Duodenal mucosa (tissue), 2 donors: ENCODE data around the gene SAMHD1.

Source experiments
- H3K27ac ChIP-seq: one replicate; pipeline ENCODE4 v1.7.0; 2013; ENCODE audit warnings: low read depth, low read length
- H3K27me3 ChIP-seq, 2 donors: one replicate each; pipeline ENCODE4 v1.7.0; 2013; ENCODE audit warnings: low read length in 2 of 2, control low read depth in 1 of 2; ENCODE audit not compliant: insufficient read depth in 2 of 2, control insufficient read depth in 1 of 2
- H3K36me3 ChIP-seq, 2 donors: one replicate each; pipeline ENCODE4 v1.7.0; 2013; ENCODE audit warnings: low read length in 2 of 2, control low read depth in 1 of 2; ENCODE audit not compliant: insufficient read depth in 2 of 2, control insufficient read depth in 1 of 2
- H3K4me1 ChIP-seq, 2 donors: one replicate each; pipeline ENCODE4 v1.7.0; 2013; ENCODE audit warnings: low read length in 2 of 2, control low read depth in 1 of 2; ENCODE audit not compliant: insufficient read depth in 2 of 2, control insufficient read depth in 1 of 2
- H3K4me3 ChIP-seq, 2 donors: one replicate each; pipeline ENCODE4 v1.7.0; 2013; ENCODE audit warnings: low read length in 2 of 2, low read depth in 1 of 2
- H3K9ac ChIP-seq, 2 donors: one replicate each; pipeline ENCODE4 v1.7.0; 2013; ENCODE audit warnings: low read length in 2 of 2, low read depth in 1 of 2
- H3K9me3 ChIP-seq, 2 donors: one replicate each; pipeline ENCODE4 v1.7.0; 2013; ENCODE audit warnings: low read length in 2 of 2, control low read depth in 1 of 2; ENCODE audit not compliant: control insufficient read depth in 1 of 2

Gene SAMHD1

GRCh38 chr20:36865076-36865860 is 86.2 kb downstream of the SAMHD1 start:
- Histone ChIP-seq H3K4me1 (peaks cover 15 to 26% of the 10 kb centered on the region in 2 donors), H3K9me3 (no peaks in the 10 kb centered on the region), H3K27me3 (no peaks in the 10 kb centered on the region), H3K36me3 (no peaks in the 10 kb centered on the region), H3K9ac (no peak overlapping the region), H3K4me3 (no peak overlapping the region), H3K27ac (no peak overlapping the region)

GRCh38 chr20:36862857-36863668 is 88.4 kb downstream of the SAMHD1 start:
- peak overlapping the region in 1 of 2 donors; percentile 32 for H3K9ac ChIP-seq
- H3K4me1 ChIP-seq = peaks cover 15 to 35% of the 10 kb centered on the region in 2 donors
- H3K9me3 ChIP-seq = no peaks in the 10 kb centered on the region
- no peaks in the 10 kb centered on the region for H3K36me3 ChIP-seq
- peak overlapping the region; percentile 17 to 36 for H3K4me3 ChIP-seq
- no peaks in the 10 kb centered on the region for H3K27me3 ChIP-seq
- peak overlapping the region; percentile 66 for H3K27ac ChIP-seq

GRCh38 chr20:36861875-36862801 is 89.4 kb downstream of the SAMHD1 start:
- Histone ChIP-seq H3K36me3 (no peaks in the 10 kb centered on the region), H3K9me3 (no peaks in the 10 kb centered on the region), H3K4me3 (peak overlapping the region; percentile 50), H3K4me1 (peaks cover 17 to 36% of the 10 kb centered on the region in 2 donors), H3K27me3 (no peaks in the 10 kb centered on the region), H3K27ac (peak overlapping the region; percentile 66), H3K9ac (peak overlapping the region; percentile 42 to 43)

GRCh38 chr20:36861625-36861874 is 90.0 kb downstream of the SAMHD1 start:
- no peaks in the 10 kb centered on the region for H3K9me3 ChIP-seq
- peaks cover 23 to 42% of the 10 kb centered on the region in 2 donors for H3K4me1 ChIP-seq
- H3K9ac ChIP-seq = peak overlapping the region in 1 of 2 donors; percentile 43
- H3K27me3 ChIP-seq = no peaks in the 10 kb centered on the region
- H3K4me3 ChIP-seq = peak overlapping the region; percentile 50
- H3K27ac ChIP-seq = peak overlapping the region; percentile 66
- no peaks in the 10 kb centered on the region for H3K36me3 ChIP-seq

DNA sequence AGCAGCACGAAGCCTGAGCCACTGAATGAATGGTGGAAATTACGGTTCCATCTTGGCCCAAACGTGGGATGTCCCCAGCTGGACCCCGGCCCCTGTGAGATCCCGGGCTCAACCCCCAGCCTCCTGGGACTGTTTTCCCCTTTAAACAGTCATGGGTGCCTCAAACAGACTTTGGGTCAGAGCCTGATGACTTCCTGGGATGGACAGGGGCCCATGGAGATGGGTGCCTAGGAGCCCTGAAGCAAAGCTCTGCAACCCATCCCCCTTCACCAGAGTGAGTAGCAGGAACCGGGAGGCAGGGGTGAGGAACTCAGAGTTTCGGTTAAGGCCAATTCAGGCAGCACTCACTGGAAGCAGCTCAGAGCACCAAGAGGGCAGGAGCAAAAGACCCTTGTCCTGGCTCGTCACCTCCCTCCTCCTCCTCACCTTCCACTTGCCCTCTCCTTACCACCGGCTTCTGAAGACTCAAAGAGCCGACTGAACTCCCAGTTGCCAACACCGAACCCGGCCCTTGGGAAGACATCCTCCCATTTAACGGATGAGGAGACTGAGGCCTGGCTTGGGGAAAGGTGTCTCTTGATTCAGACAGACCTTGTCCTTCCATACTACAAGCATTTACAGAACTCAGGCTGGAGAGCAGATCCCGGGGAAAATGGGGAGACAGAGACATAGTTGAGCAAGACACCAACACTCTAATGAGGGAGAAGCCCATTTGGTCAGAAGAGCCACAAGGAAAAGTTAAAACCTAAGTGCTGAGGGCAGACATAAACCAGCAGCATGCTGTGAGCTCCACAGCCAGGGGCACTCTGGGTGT is 90.5 kb downstream of the SAMHD1 start:
- H3K27ac ChIP-seq = no peak overlapping the region
- peaks cover 25 to 46% of the 10 kb centered on the region in 2 donors for H3K4me1 ChIP-seq
- H3K36me3 ChIP-seq = no peaks in the 10 kb centered on the region
- peak overlapping the region in 1 of 2 donors; percentile 43 for H3K9ac ChIP-seq
- no peaks in the 10 kb centered on the region for H3K27me3 ChIP-seq
- H3K4me3 ChIP-seq = peak overlapping the region; percentile 50
- H3K9me3 ChIP-seq = no peaks in the 10 kb centered on the region

- no peaks in the 10 kb centered on the region for H3K36me3 ChIP-seq
- no peak overlapping the region for H3K4me3 ChIP-seq
- peaks cover 26 to 53% of the 10 kb centered on the region in 2 donors for H3K4me1 ChIP-seq
- no peaks in the 10 kb centered on the region for H3K9me3 ChIP-seq
- peak overlapping the region in 1 of 2 donors; percentile 11 for H3K9ac ChIP-seq
- no peak overlapping the region for H3K27ac ChIP-seq
- no peaks in the 10 kb centered on the region for H3K27me3 ChIP-seq
Observed at GRCh38 chr20:36860339-36860738, 91.2 kb downstream of the SAMHD1 start.

- H3K27me3 ChIP-seq = no peaks in the 10 kb centered on the region
- H3K4me1 ChIP-seq = peaks cover 30 to 57% of the 10 kb centered on the region in 2 donors
- H3K9ac ChIP-seq = peak overlapping the region in 1 of 2 donors; percentile 11
Observed at GRCh38 chr20:36859700-36860330, 91.7 kb downstream of the SAMHD1 start.

DNA sequence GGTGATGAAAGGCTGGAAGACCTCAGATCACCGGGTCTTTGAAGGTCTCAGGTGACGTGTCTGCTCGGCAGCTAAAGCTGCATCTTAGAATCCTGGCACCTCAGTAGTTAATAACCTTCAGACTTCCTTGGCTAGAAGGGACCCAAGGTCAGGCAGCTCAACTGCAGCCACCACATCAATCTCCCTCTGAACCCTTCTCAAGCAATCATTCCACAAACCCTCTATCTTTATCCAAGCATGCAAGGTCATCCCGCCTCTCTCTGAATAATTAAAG is 92.3 kb downstream of the SAMHD1 start:
- Histone ChIP-seq H3K9me3 (no peaks in the 10 kb centered on the region), H3K4me3 (no peak overlapping the region), H3K4me1 (peaks cover 33 to 62% of the 10 kb centered on the region in 2 donors), H3K9ac (no peak overlapping the region), H3K27me3 (no peaks in the 10 kb centered on the region), H3K27ac (no peak overlapping the region), H3K36me3 (no peaks in the 10 kb centered on the region)

More at GRCh38 chr20:36859700-36860330, 91.7 kb downstream of the SAMHD1 start:
- no peaks in the 10 kb centered on the region for H3K9me3 ChIP-seq
- H3K4me3 ChIP-seq = no peak overlapping the region
- no peak overlapping the region for H3K27ac ChIP-seq
- H3K36me3 ChIP-seq = no peaks in the 10 kb centered on the region
